Astrocyte of the cerebellum (primary cell): ENCODE measurements around the gene SLC18B1.

Experiments
- DNase-seq: peaks from one replicate; pipeline ENCODE4 v3.0.0-alpha.2; 2011; ENCODE audit warnings: low read depth
- H3K4me3 ChIP-seq: 2 replicates; pipeline ENCODE4 v1.5.1; 2011; ENCODE audit warnings: mild to moderate bottlenecking, low read depth, low read length, moderate library complexity
- in situ Hi-C: cut with HindIII; loops from 2 replicates; pipeline ENCODE4 v1.10.0; 2017; ENCODE audit warnings: low sequenced_read_pairs
- TF ChIP-seq, protein P1 (sequence below): IDR thresholded peaks from 2 replicates; pipeline ENCODE4 v1.5.1; 2012; ENCODE audit warnings: low read length, low read depth, moderate library complexity, mild to moderate bottlenecking; ENCODE audit errors: missing control alignments

The SLC18B1 gene

DNA sequence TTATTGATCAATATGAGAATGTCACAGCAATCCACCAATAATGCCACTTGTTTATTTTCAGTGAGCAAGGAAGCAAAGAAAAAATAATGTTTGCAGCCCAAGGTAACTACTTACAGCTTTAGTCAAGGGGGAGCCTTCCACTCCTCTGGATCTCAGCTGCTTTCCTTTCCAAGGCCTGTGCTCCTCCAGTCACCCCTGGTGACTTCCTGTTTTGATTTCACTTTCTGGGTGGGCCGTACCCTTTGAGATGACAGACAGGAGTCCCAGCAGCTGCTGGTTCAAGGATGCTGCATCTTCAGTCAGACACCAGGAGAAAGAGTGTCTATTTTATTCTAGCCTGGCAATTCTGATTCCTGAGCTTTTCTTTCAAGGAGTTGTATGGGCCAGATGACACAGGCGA, 35.2 kb downstream of the SLC18B1 start:
- in situ Hi-C loops: no loop called here
- TF ChIP-seq, protein P1, sequence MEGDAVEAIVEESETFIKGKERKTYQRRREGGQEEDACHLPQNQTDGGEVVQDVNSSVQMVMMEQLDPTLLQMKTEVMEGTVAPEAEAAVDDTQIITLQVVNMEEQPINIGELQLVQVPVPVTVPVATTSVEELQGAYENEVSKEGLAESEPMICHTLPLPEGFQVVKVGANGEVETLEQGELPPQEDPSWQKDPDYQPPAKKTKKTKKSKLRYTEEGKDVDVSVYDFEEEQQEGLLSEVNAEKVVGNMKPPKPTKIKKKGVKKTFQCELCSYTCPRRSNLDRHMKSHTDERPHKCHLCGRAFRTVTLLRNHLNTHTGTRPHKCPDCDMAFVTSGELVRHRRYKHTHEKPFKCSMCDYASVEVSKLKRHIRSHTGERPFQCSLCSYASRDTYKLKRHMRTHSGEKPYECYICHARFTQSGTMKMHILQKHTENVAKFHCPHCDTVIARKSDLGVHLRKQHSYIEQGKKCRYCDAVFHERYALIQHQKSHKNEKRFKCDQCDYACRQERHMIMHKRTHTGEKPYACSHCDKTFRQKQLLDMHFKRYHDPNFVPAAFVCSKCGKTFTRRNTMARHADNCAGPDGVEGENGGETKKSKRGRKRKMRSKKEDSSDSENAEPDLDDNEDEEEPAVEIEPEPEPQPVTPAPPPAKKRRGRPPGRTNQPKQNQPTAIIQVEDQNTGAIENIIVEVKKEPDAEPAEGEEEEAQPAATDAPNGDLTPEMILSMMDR: no peak
- DNase-seq: no peak
- H3K4me3 ChIP-seq: no peak overlapping the region

DNA sequence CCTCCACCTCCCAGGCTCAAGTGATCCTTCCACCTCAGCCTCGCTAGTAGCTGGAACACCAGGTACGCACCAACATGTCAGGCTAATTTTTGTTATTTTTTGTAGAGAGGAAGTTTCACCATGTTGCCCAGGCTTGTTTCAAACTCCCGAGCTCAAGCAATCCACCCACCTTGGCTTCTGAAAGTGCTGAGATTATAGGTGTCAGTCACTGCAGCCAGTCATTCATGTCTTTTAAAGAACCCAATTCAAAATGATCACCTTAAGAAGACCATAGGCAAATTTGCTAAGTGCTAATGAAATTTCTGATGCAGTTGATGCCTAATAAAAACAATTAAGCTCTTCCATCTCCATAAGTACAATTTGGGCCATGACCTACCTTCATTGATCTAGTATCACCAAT, 38.2 kb downstream of the SLC18B1 start:
- DNase-seq: no peak
- TF ChIP-seq, protein P1: no peak
- no peak overlapping the region for H3K4me3 ChIP-seq
- in situ Hi-C loops: no loop called here

DNA sequence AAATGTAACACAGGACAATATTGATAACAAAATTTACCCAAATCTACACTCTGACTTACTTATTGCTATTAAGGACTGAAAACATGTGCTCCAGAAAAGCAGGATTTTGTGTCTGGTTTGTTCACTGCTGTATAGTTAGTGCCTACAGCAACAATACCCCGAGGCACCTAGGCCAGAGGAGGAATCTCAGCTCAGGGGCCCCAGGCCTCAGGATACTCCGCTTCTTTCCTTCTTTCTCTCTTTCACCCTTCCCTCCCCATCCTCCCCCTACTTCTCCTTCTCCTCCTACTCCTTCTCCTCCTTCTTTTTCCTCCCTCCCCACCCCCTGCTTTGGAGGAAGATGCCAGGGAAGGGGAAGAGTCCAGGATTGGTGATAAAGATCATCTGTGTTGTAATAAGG, 39.7 kb downstream of the SLC18B1 start:
- in situ Hi-C loops: no loop called here
- DNase-seq: no peak
- H3K4me3 ChIP-seq: no peak overlapping the region
- TF ChIP-seq, protein P1: no peak

DNA sequence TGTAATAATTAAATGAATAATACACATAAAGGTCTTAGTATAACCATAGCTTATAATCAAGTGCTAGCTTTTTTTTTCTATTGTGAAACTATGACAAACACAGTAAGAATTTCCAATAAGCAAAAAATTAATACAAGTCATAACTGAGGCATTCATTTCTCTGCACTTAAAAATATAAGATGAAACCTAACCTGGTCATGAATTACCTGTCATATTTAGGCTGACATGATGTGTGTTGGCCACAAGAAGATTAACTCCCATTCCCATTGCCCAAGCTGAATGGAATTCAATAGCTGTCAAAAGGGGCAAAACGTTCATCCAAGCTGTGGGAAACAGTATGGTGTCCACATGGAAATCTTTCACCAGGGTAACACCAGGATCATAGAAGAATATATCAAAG, 46.2 kb downstream of the SLC18B1 start:
- DNase-seq: no peak
- H3K4me3 ChIP-seq: no peak overlapping the region
- in situ Hi-C loops: no loop called here
- TF ChIP-seq, protein P1: no peak

DNA sequence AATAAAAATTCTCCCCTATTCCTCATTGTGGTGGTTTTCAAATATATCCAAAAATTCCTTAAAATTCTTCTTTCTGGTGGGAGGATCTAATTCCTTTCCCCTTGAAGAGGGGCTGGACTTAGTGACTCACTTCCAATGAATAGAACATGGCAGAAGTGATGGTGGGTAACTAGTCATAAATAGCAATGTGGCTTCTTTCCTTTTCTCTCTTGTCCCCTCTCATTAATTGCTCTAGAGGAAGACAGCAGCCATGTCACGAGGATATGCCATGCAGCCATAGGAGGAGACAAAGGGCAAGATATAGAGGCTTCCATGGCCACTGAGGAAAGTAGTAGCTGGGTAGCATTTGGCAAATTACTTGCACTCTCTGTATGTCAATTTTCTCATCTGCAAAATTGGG, 46.6 kb downstream of the SLC18B1 start:
- in situ Hi-C loops: no loop called here
- DNase-seq: no peak
- H3K4me3 ChIP-seq: no peak overlapping the region
- TF ChIP-seq, protein P1: no peak

DNA sequence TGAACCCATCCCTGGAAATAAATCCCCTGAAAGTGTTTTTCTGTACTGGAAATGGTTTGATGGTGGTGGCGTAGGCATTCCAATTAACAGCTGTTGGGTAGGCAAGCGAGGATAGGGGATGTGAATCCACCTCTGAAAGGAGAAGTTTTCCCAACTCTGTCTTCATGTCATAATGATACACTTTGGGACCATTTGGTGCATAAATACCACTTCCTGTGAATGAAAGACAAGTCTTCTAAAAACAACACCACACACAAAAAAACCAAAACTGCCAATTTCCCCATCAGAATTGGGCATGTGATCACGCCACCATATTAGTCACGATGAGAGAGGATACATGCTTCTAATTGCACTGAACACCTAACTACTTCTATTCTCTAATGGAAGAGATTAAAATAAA, 47.1 kb downstream of the SLC18B1 start:
- no peak for DNase-seq
- H3K4me3 ChIP-seq: no peak overlapping the region
- TF ChIP-seq, protein P1: no peak
- in situ Hi-C loops: no loop called here
